NCI-H2196 treated with DMSO at 0.1 percent for 48 hours (cell line): Measurements from ENCODE around the gene POLD4.
"Not testable (repeated sequence)": the region's sequence is repeated elsewhere in the genome, so short reads cannot be mapped to it uniquely, and the experiment has no call there.

Experiments
- DNase-seq: peaks from one replicate; lab custom pipeline; 2025; ENCODE audit not compliant: unreplicated experiment; lab: John Stamatoyannopoulos, UW

The POLD4 gene

DNA sequence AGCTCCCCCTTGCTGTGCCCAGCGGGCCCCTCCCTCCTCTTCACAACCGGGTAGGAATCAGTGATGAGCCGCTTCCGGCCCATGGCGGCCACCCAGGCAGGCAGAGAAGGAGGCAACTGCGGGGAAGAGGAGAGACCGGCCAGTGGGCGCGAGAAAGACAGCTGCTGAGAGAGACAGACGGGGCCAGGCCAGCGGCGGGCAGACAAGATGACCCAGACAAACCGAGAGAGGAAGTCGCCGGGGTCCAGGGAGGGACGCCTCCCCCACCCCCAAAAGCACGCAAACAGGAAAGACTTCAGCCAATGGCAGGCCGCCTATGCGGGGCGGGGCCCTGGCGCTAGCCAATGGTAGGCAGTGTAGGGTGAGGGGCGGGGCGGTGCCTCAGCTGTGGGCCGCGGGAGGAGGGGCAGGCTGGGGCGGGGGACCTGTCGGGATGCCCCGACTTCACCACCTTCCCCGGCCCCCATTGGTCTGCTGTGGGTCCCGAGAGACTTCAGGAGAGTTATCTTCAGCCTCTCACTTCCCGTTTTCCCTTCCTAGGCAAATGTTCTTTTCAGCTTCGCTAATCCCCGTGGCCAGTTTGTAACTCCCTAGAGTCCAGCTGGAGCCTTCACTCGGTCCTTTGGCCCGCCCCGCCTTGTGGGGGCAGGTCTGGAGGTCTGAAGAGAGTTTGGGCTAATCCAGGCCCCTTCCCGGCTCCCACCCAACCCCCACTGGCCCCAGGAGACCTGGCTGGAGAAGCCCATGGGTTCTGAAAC lies at the start of gene POLD4:
TSS of gene POLD4 (minus strand) at position 230 of the 758 bp plus-strand sequence. CDS start at position 83, 147 bp downstream.
- peak; percentile 93 for DNase-seq

DNA sequence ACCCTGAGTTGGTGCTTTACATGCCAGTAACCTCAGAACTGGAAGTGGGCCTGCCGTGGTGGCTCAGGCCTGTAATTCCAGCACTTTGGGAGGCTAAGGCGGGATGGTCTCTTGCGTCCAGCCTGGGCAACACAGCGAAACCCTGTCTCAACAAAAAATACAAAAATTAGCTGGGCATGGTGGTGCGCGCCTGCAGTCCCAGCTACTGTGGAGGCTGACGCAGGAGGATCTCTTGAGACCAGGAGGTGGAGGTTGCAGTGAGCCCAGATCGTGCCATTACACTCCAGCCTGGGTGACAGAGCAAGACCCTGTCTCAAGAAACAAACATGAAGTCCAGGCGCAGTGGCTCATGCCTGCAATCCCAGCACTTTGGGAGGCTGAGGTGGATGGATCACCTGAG lies 49.7 kb upstream of the POLD4 start:
- not testable (repeated sequence) for DNase-seq

GRCh38 chr11:67402192-67402839 lies 49.0 kb upstream of the POLD4 start:
- DNase-seq = not testable (repeated sequence)

DNA sequence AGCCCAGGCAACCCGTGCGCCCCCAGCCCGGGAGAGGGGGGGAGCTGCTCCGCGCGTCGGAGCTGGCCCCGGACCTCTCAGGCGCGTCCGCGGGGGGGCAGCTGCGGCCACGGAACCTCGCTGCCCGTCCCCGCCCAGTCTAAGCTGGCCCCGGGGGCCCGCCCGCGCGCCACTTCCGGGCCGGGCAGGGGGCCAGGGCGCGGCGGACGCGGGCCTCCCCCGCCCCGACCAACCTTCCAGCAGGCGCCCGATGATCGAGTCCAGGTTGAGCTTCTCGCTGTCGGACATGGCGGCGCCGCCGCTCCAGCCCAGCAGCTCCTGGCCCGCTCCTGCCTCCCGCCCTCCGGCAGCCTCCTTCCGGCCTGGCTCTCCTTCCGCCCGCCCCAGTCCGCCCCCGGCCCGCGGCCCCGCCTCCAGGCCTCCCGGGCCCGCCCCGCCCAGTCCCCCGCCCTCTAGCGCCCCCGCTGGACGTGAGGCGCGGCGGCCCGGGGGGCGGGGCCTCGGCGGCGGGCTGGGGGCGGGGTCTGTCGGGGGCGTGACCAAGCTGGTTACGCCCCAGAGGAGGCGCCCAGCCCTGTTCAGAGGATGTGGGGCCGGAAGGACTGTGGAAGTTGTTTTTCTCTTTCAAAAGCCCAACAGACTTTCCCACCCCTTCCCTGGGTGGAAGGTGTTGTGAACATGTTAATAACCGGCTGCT lies 48.3 kb upstream of the POLD4 start, which contains the start of gene PPP1CA:
TSS of gene PPP1CA (minus strand) at position 364 of the 697 bp plus-strand sequence. CDS start at position 288, 76 bp downstream.
- peak; percentile 76 for DNase-seq

GRCh38 chr11:67400942-67401494 lies 47.7 kb upstream of the POLD4 start:
- DNase-seq = no peak

DNA sequence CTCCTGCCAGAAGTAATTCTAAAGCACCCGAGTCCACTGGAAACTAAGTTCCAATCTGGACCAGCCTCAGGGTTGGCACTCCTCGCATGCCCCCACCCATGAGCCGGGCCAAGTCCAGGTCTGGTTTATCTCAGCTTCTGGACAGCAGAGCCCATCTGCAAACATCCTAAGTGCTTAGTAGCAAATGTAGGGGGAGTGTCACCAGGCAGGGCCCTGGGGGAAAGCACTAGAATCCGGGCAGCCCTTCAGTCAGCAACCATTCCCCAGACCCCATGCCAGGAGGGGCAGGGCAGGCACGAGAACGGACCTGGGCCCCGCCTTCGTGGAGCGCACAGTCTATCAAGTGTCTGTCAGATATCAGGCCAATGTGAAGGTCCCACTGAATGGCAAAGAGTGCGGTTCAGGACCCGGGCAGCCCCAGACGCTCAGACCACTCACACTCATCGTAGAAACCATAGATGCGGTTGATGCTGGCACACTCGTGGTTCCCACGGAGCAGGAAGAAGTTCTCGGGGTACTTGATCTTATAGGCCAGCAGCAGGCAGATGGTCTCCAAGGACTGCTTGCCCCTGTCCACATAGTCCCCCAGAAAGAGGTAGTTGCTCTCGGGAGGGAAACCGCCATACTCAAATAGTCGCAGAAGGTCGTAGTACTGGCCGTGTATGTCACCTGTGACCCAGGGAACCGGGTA lies 47.0 kb upstream of the POLD4 start:
- DNase-seq = no peak

- no peak for DNase-seq
Observed at GRCh38 chr11:67398661-67399563, 45.6 kb upstream of the POLD4 start.

GRCh38 chr11:67397986-67398660 lies 44.8 kb upstream of the POLD4 start:
- DNase-seq = no peak

DNA sequence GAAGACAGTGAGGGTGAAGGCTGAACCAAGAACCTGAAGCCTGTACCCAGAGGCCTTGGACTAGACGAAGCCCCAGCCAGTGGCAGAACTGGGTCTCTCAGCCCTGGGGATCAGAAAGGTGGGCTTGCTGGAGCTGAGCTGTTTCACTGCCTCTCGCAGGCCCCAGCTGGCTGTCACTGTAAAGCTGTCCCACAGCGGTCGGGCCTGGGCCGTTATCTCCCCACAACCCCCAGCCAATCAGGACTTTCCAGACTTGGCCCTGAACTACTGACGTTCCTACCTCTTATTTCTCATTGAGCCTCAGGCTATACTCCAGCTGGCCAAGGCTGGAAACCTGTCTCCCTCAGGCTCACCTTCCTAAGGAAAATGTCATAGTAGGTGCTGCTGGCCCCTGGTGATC lies 44.2 kb upstream of the POLD4 start:
- DNase-seq = no peak

DNA sequence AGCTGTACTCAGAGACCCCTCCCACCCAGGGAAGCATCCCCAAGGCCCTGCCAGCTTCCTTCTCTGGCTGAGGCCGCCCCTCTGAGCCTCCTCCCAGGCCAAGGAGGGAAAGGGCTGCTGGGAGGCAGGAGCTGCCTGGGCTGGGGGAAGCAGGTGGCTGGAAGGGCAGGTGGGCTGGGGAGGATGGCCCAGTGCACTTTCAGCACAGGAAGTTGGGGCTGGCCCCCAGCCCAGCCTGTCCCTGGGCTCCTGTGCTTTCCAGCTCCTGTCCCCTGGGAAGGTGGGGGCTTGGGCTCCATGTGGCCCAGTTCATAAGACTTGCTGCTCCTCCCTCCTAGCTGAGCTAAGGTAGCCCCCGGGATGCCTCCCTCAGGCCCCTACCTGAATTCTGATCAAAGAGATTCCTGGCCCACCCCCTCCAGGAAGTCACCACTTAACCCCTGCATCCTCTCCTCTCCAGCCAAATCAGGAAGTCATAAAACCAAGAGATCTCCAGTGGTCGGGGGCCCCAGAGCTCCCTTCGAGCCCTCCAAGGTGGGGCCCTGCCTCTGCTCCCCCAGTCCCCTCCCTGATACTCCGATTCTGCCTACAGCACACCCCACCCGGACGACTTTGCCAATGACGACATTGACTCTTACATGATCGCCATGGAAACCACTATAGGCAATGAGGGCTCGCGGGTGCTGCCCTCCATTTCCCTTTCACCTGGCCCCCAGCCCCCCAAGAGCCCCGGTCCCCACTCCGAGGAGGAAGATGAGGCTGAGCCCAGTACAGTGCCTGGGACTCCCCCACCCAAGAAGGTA lies 43.4 kb upstream of the POLD4 start:
- no peak for DNase-seq

DNA sequence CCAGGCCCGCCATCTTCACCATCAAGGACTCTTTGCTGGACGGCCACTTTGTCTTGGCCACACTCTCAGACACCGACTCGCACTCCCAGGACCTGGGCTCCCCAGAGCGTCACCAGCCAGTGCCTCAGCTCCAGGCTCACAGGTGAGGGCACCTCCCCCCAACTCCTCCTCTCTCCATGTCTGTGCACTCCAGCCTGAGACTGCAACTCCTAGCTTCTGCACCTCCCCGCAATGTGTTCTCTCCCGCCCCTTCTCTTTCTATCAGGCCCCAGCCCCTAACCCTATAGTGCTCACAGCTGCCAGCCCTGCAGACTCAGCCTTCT lies 42.9 kb upstream of the POLD4 start:
- no peak for DNase-seq

- no peak for DNase-seq
Observed at GRCh38 chr11:67395555-67396258, 42.4 kb upstream of the POLD4 start.

- DNase-seq = no peak
Observed at GRCh38 chr11:67393990-67394389, 40.6 kb upstream of the POLD4 start.

- DNase-seq = no peak
Observed at GRCh38 chr11:67393437-67393836, 40.1 kb upstream of the POLD4 start.

DNA sequence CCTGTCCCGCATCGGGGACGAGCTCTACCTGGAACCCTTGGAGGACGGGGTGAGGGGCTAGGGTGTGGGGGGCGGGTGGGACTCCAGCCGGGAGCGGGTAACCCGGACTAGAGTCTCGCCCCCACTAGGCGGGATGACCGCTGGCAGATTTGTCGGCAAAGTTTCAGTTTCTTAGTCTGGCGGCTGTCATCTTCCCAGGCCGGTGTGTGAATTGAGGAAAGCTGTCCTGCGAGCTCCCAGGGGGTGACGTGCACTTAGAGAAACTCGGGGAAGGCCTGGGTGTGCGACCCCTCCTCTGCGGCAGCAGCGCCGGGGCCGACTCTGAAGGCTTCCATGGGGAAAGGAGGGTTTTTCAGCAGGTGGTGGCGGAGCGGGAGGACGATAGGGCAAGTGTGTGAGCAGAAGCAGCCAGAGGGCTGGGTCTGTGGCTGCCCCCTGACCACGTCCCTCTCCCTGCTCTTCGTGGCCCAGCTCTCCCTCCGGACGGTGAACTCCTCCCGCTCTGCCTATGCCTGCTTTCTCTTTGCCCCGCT lies 38.9 kb upstream of the POLD4 start:
- DNase-seq = no peak

GRCh38 chr11:67391304-67392182 lies 38.2 kb upstream of the POLD4 start, which contains the start of gene RAD9A:
RAD9A (plus strand) TSS chr11:67391986; CDS start chr11:67392045, 59 bp downstream.
- peak; percentile 84 for DNase-seq

GRCh38 chr11:67390947-67391303 lies 37.6 kb upstream of the POLD4 start:
- no peak for DNase-seq
